HT-29 (cell line): ENCODE results near the gene PIGS. TPM values are rescaled to one million over a fixed set of nuclear protein-coding genes. Genes with fewer than 3 reads are reported as not detected.

Source experiments
- DNase-seq: peaks from one replicate; pipeline ENCODE4 v3.0.0-alpha.2; 2015; ENCODE audit warnings: low spot score
- total RNA-seq: library from RNA; depleted of rRNA; stranded (reverse); fragments of >200 nt; shearing (Covaris generic); gene quantifications from 2 replicates; pipeline ENCODE4 v1.2.3, GENCODE V29; 2014

The PIGS gene
- total RNA-seq, 1 experiment from 2014 or later = 65.8 TPM

DNA sequence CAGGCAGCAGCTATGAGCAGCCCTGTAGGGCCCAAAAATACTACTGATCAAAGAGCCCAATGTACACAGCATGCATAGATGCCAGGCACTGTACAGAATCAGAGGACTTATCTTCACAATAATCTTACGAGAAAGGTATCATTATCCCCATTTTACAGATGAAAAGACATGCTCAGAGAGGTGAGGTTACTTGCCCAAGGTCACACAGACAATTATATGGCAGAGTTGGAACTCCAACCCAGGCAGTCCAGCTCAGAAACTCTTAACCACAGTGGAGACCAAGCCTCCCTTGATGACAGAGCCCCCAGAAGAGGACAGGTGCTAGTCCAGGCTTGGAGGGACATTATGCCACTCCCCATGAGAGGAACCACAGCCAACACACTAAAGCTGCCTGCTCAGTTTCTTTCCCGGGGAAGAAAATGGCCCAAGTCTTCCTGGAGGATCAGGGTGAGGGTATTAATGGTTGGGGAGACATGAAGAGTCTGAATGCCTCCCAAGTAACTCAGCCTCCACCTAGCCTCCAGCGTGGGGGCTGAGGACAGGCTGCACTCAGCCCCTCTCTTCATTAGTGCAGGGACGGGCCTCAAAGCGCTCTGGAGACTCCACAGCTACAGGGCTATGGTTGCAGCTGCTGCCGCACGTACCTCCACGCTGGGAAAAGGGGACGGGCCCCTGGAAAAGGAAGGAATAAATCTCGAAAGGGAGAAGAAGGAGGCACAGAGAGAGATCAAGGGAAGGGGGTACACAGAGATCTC is 19.7 kb downstream of the PIGS start:
- no peak for DNase-seq

DNA sequence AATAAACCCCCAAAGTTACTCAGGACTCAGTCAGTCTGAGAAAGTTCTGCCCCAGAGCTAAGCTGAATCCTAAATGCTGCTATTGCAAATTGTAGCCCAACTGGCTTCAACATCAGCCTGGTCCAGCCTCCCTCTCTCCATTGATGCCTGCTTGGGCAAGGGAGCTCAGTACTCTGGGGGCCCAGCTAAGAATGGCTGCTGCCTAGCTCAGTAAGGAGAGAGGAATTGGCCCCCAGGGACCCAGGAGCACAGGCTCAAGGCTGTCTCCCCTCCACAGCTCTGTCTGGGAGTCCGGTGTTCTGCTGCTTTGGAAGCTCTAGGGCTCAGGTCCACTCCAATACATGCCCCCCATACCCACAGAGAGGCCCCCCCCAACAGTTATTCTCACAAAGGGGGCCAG is 20.5 kb downstream of the PIGS start:
- no peak for DNase-seq

GRCh38 chr17:28549236-28550132 is 21.8 kb downstream of the PIGS start:
- DNase-seq = no peak

- no peak for DNase-seq
These were observed 22.8 kb downstream of the PIGS start for GRCh38 chr17:28548417-28549130.

- DNase-seq = peak; percentile 91
These were observed 23.5 kb downstream of the PIGS start for GRCh38 chr17:28547623-28548416.

DNA sequence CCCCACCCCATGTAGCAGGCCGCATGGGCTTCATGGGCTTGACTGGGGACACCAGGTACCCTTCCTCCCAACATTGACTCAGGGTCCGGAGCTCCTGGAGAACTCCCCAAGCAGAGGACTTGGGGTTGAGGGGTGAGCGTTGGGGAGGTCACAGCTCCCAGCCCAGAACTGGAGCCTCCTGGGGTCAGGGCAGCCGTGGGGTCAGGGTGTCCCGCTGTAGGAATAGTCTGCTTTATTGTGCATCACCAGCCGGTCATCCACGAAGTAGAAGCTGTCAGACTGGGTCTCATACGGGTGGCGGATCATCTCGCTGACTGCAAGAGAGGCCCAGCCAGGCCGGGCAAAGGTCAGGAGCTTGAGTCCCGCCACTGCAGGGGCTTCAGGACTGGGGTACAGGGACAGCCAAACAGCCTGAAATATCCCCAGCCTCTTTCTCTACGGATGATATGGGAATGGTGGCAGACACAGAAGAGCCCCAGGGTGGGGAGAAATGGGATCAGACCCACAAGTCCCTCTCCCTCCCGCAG is 24.2 kb downstream of the PIGS start:
- no peak for DNase-seq

GRCh38 chr17:28545787-28546415 is 25.4 kb downstream of the PIGS start:
- no peak for DNase-seq

- no peak for DNase-seq
These were observed 26.2 kb downstream of the PIGS start for GRCh38 chr17:28545141-28545503.

GRCh38 chr17:28544402-28545140 is 26.8 kb downstream of the PIGS start:
- DNase-seq = no peak

- no peak for DNase-seq
These were observed 29.9 kb downstream of the PIGS start for GRCh38 chr17:28541439-28541838.

DNA sequence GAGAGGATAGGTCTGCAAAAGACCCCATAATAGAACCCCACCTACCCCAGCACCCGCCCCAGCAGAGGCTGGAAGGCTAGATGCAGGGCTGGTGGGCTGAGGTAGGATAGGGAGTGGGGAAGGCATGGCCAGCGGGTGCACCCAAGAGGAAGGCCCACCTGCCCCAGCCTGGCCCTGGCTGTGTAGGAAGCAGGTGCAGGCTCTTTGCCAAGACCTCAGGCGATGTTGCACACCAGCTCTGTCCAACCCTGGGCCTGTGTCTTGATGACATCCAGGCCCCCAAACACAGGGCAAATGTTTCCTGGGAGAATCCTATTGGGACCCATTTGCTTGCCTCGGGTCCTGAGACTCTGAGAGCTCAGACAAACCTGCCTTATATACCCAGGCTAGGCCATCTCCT is 31.1 kb downstream of the PIGS start:
- DNase-seq = no peak

GRCh38 chr17:28538296-28538895 is 32.9 kb downstream of the PIGS start:
- DNase-seq = no peak

DNA sequence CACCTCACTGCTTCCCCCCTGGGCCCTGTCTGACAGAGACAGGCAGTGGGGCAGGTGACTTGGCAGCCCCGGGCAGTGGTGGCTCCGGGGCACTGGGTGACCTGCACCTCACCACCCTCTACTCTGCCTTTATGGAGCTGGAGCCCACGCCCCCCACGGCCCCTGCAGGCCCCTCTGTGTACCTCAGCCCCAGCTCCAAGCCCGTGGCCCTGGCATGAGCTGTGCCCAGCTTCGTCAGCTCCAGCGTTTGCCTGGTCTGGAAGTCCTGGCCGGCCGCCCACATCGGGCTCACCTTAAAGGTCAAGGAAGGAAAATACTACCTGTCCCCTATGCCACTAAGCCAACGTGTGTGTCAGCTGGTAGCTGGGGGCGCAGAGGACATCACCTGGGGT is 34.1 kb downstream of the PIGS start:
- no peak for DNase-seq

DNA sequence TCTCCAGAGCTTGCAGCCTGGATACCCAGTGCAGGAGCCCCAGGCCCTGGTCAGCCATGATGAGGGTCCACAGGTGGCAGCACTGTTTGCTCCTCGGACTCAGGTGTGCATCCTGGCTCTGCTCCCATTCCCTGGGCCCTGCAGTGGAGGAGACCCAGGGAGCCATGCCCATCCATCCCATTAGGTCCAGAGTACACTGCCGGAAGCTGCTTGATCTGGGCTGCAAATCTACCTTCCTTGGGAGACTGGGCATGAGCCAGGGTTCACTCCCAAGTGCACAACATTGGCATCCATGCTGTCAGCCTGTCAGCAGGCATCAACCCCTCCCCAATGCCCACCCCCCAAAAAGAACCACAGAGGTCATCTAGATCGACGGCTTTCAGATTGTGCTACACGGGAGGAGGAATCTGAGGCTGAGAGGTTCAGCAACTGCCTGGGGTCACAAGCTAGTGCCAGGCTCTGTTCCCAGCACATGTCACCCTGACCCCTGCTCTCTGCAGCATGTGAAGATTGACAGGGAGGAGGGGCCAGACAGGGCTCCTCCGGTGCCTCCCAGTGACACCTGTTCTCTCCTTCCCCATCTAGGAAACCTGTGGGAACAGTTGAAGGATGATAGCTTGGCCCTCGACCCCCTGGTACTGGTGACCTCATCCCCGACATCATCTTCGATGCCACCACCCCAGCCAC is 34.6 kb downstream of the PIGS start:
- DNase-seq = no peak

- no peak for DNase-seq
These were observed 36.5 kb downstream of the PIGS start for GRCh38 chr17:28534740-28535375.

DNA sequence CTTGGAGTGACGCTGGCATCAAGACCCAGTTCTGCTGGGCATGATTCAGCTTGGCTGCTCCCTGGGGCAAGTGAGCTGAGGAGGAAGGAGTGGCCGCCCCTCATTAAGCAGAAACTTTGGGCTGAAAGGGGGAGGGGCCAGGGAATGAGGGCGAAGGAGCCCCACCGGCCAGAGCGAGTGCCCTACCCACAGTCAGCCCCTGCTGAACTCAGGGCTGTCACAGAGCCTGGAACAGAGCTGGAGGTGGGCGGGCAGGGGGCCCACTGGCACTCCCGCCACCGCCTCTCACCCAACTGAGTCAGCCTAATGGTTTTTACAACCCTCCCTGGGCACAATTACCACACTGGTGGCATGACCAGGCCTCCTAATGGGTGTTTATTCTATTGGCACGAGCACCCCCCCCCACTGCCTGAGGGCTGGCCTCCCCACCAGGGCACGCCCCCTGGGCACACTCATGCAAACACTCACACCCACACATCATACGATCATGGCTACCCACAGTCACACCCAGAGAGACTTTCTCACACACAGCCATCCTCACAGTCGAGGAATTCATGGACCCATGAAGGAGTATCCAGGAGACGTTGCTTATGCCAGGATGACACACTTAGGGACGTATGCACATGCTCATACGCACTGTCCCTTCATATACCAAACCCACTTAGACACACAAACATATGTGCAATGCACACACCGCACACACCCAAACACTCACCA is 38.1 kb downstream of the PIGS start:
- no peak for DNase-seq

- no peak for DNase-seq
These were observed 39.0 kb downstream of the PIGS start for GRCh38 chr17:28532050-28532960.
